ENCODE results near the gene ABAT. TPM values are rescaled to one million over a fixed set of nuclear protein-coding genes. Genes with fewer than 3 reads are reported as not detected.

Gene ABAT
- total and polyA plus RNA-seq, 11 donors, result 3.4 to 37.0 (median 12.8) TPM

GRCh38 chr16:8788578-8789172, 114.3 kb downstream of the ABAT start:
- H3K9me3 ChIP-seq, result no peaks in the 10 kb centered on the region
- H3K27ac ChIP-seq, result no peak overlapping the region
- no peak for TF ChIP-seq CTCF (IDR thresholded peaks at IDR 0.05)
- TF ChIP-seq POLR2A (IDR thresholded peaks at IDR 0.05), result no peak
- ATAC-seq (no peak), DNase-seq (no peak)
- H3K36me3 ChIP-seq, result no peaks in the 10 kb centered on the region
- H3K27me3 ChIP-seq, result no peaks in the 10 kb centered on the region
- 89 to 90% (median 90%) methylated on average over 5 to 8 of the region's 8 CpGs for WGBS, 4 donors
- intact Hi-C loops (cut with DNase I), result no loop called here
- no peak overlapping the region for H3K4me3 ChIP-seq
- no peaks in the 10 kb centered on the region for H3K4me1 ChIP-seq

DNA sequence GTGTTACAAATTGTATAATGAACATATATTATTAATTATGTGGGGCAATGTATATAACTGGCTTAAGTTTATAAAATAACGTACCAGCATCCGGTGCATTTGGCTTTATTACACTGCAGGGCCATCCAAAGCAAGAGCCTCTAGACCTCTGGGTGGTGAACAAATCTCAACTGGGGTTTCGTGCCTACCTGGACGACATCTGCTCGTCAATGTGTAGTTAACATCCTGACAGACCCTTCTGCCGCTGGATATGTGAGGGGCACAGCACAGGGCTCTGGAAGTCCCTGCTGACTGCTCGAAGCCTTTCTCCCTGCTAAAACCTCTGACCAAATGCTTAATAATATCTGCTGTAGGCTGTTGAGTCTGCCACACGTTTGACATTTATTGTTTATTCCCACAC, 120.7 kb downstream of the ABAT start:
- WGBS, 4 donors, result 90 to 95% (median 91%) methylated on average over 8 of the region's 8 CpGs
- H3K27me3 ChIP-seq, result no peaks in the 10 kb centered on the region
- H3K4me1 ChIP-seq, result peaks cover 0 to 34% (median 26%) of the 10 kb centered on the region in 12 donors
- intact Hi-C loops (cut with DNase I), result loop anchor here (5.0 to 10.0 kb wide), 11 partner anchors 72 to 297 kb away; partner anchors contain the start of genes CARHSP1 (in 5 of the 10), ABAT (in 2 of the 10), LITAFD (in 2 of the 10) and HAPSTR1 (in 1 of the 10)
- no peaks in the 10 kb centered on the region for H3K9me3 ChIP-seq
- no peak for TF ChIP-seq POLR2A (IDR thresholded peaks at IDR 0.05)
- peak in 1 of 12 donors; percentile 20 for TF ChIP-seq CTCF (IDR thresholded peaks at IDR 0.05)
- H3K36me3 ChIP-seq, result peaks cover 0 to 6% (median 0%) of the 10 kb centered on the region in 9 donors
- ATAC-seq, result no peak
- no peak overlapping the region for H3K4me3 ChIP-seq
- no peak for DNase-seq
- H3K27ac ChIP-seq, result no peak overlapping the region

DNA sequence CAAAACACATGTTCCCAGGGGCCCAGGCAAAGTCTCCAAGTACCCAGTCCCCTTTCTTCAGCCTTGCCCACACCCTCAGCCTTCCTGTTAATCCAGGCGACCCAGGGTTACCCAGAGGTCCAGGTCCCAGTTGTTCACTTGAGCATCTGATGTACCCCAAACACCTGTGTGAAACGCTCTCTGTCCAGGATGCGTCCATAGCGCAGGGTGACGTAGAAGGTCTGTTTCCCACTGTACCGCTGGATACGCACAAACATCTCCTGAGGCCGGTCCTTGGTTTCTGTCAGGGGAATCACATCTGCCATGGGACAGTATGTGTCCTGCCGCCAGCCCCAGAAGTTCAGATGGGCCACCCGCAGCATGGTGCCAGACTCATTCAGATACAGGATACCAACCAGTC, 121.4 kb downstream of the ABAT start:
- H3K4me3 ChIP-seq, result no peak overlapping the region
- H3K9me3 ChIP-seq, result no peaks in the 10 kb centered on the region
- no peak overlapping the region for H3K27ac ChIP-seq
- no peak for TF ChIP-seq CTCF (IDR thresholded peaks at IDR 0.05)
- no peak for TF ChIP-seq POLR2A (IDR thresholded peaks at IDR 0.05)
- ATAC-seq, result no peak
- peaks cover 0 to 14% (median 0%) of the 10 kb centered on the region in 9 donors for H3K36me3 ChIP-seq
- WGBS, 4 donors, result 92 to 96% (median 94%) methylated on average over 8 to 10 of the region's 10 CpGs
- peaks cover 0 to 38% (median 27%) of the 10 kb centered on the region in 12 donors for H3K4me1 ChIP-seq
- DNase-seq, result no peak
- intact Hi-C loops (cut with DNase I), result loop anchor here (2.0 to 10.0 kb wide), 13 partner anchors 71 to 296 kb away; partner anchors contain the start of genes CARHSP1 (in 6 of the 10), ABAT (in 2 of the 10), LITAFD (in 2 of the 10) and HAPSTR1 (in 1 of the 10)
- no peaks in the 10 kb centered on the region for H3K27me3 ChIP-seq

DNA sequence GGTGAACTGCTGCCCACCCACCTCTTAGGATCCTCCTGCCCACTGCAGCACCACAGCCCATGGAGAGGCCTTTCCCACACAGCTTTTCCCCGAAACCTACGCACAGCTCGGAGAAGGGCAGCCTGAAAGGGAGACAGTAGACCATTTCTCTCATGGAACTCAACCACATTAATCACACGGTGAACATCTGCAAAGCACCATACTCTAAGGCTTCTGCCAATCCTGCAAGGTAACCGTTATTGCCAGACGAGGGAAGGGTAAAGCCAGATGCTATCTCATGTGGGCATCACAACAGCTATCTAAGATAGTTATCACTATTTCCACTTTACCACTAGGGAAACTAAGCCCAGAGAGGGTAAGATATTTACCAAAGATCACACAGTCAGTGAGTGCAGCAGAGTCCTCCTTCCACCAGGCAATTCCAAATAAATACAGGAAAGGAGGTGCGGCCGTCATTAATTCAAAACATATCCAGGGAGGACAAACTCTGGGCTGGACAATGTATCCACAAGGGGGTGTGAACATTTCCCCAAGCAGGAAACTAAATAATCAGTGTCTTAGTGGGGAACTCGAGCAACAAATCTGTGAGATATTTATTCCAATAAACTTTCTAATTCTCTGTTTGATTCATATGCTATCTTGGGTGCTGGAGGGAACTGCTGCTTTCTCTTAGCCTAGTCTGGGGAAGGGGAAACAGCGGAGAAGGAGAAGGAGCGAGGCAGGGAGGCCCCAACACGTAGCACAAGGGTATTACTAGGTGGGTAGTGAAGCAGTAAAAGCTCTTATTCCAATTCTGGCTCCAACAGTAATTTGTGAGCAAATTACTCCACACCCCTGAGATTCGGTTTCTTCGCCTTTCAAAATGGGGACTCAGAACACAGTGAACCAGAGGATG, 122.3 kb downstream of the ABAT start:
- Histone ChIP-seq H3K4me1 (peaks cover 0 to 40% (median 27%) of the 10 kb centered on the region in 12 donors), H3K4me3 (peak overlapping the region; percentile 71 to 100 (median 88)), H3K36me3 (peaks cover 0 to 23% (median 4%) of the 10 kb centered on the region in 9 donors), H3K9me3 (no peaks in the 10 kb centered on the region), H3K27me3 (no peaks in the 10 kb centered on the region), H3K27ac (peak overlapping the region in 11 of 12 donors; percentile 38 to 89 (median 76))
- 43 to 45% (median 45%) methylated on average over 14 of the region's 14 CpGs for WGBS, 4 donors
- intact Hi-C loops (cut with DNase I), result loop anchor here (2.0 to 10.0 kb wide), 13 partner anchors 71 to 296 kb away; partner anchors contain the start of genes CARHSP1 (in 6 of the 10), ABAT (in 2 of the 10), LITAFD (in 2 of the 10) and HAPSTR1 (in 1 of the 10)
- TF ChIP-seq CTCF (IDR thresholded peaks at IDR 0.05), result no peak
- TF ChIP-seq POLR2A (IDR thresholded peaks at IDR 0.05), result no peak
- no peak for DNase-seq
- ATAC-seq, result peak in 1 of 4 donors; percentile 4
